ENCODE results near the gene ATP11A.

DNA sequence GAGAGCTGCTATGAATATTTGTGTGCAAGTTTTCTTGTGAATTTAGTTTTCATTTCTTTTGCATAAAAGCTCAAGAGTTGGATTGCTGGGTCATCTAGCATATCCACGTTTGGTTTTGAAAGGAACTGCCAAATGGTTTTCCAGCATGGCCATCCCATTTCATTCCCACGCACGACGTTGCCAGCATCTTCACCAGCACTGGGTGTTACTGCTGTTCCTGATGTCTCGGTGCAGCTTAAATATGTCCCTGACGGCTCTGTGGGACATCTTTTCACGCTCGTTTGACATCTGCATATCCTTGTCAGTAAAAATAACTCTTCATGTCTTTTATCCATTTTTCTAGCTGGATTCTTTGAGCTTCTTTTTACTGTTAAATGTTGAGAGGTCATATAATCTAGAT, 123.7 kb downstream of the ATP11A start:
- TF ChIP-seq RAD21 (IDR thresholded peaks at IDR 0.05; ENCODE audit: insufficient read depth, low read depth, low read length) (no peak), NRF1 (conservative IDR thresholded peaks at IDR 0.05; ENCODE audit: low read depth, low read length) (no peak), POLR2AphosphoS5 (IDR thresholded peaks at IDR 0.05; ENCODE audit: low read length) (no peak), POLR2A (IDR thresholded peaks at IDR 0.05; ENCODE audit: low read depth, low read length) (no peak)

All from GM12878 (cell line).